Endothelial cell of umbilical vein (primary cell): ENCODE results near the gene INSRR. TPM values are rescaled to one million over a fixed set of nuclear protein-coding genes. Genes with fewer than 3 reads are reported as not detected.

Experiments used
- BruUV-seq: library from RNA; stranded (reverse); fragments of 400-500 nt; replicated peaks from 2 replicates; lab custom pipeline; 2021; lab: Mats Ljungman, UMichigan
- CTCF ChIA-PET: fragments of 300-600, 350-600 bp; sonication (Branson Sonifier 250); formaldehyde crosslinking; loops from one replicate; lab custom pipeline; 2021; ENCODE audit warnings: antibody characterized with exemption, inconsistent platforms; lab: Charles Lee
- POLR2A ChIA-PET: fragments of 300-600, 350-600 bp; sonication (Branson Sonifier 250); formaldehyde crosslinking; loops from one replicate; lab custom pipeline; 2021; ENCODE audit warnings: antibody characterized with exemption, inconsistent platforms; lab: Charles Lee
- DNase-seq: peaks from one replicate; pipeline ENCODE4 v3.0.0-alpha.2; 2011; ENCODE audit warnings: low read depth, low spot score
- FAIRE-seq: peaks from 2 replicates; lab custom pipeline; 2011; peaks lifted over from hg19 to GRCh38; lab: Jason Lieb, UNC
- H2AFZ ChIP-seq: 2 replicates; pipeline ENCODE4 v1.6.0; 2012; ENCODE audit warnings: low read depth, low read length, control low read depth, inconsistent platforms
- H3K27ac ChIP-seq: 2 replicates; pipeline ENCODE4 v1.5.1; 2011; ENCODE audit warnings: low read depth, mild to moderate bottlenecking, control low read depth, low read length, moderate library complexity; ENCODE audit not compliant: insufficient read depth
- H3K27me3 ChIP-seq, 2 experiments: 2 replicates each; pipeline versions ENCODE4 v1.6.0 to v1.6.1; 2011; ENCODE audit warnings: low read length in 2 of 2, mixed read lengths in 1 of 2; ENCODE audit not compliant: control insufficient read depth in 2 of 2, insufficient read depth in 2 of 2
- H3K36me3 ChIP-seq, 2 experiments: 2 replicates in 1 of 2; 3 replicates in 1 of 2; pipeline ENCODE4 v1.5.1; 2011; ENCODE audit warnings: low read length in 2 of 2, mild to moderate bottlenecking in 1 of 2, moderate library complexity in 1 of 2; ENCODE audit not compliant: control insufficient read depth in 2 of 2, insufficient read depth in 2 of 2; ENCODE audit errors: extremely low read depth in 1 of 2
- H3K4me1 ChIP-seq: 3 replicates; pipeline ENCODE4 v1.5.1; 2011; ENCODE audit warnings: mild to moderate bottlenecking, low read length; ENCODE audit not compliant: control insufficient read depth, insufficient read depth; ENCODE audit errors: extremely low read depth
- H3K4me2 ChIP-seq: 2 replicates; pipeline ENCODE4 v1.6.1; 2011; ENCODE audit warnings: low read length, control low read depth, mixed read lengths; ENCODE audit not compliant: insufficient read depth
- H3K4me3 ChIP-seq, 3 experiments: fragments of 200-600 bp in 1 of 3; sonication (generic), shearing (Covaris generic) in 1 of 3; replicated peaks in 1 of 3; 2 replicates each; pipeline ENCODE4 v1.5.1; 2011 to 2016; ENCODE audit warnings: control low read depth in 3 of 3, low read length in 3 of 3, mild to moderate bottlenecking in 2 of 3, inconsistent platforms in 1 of 3, low read depth in 1 of 3, moderate library complexity in 1 of 3; ENCODE audit not compliant: insufficient read depth in 1 of 3
- H3K79me2 ChIP-seq: 2 replicates; pipeline ENCODE4 v1.6.0; 2012; ENCODE audit warnings: low read length, inconsistent platforms; ENCODE audit not compliant: control insufficient read depth, insufficient read depth
- H3K9ac ChIP-seq: replicated peaks from 2 replicates; pipeline ENCODE3; 2011; ENCODE audit warnings: low read length, control low read depth; ENCODE audit not compliant: insufficient read depth; ENCODE audit errors: extremely low read depth
- H3K9me1 ChIP-seq: replicated peaks from 3 replicates; pipeline ENCODE4 v1.6.0; 2011; ENCODE audit warnings: mild to moderate bottlenecking, low read length; ENCODE audit not compliant: control insufficient read depth, insufficient read depth; ENCODE audit errors: extremely low read depth
- H3K9me3 ChIP-seq: replicated peaks from 2 replicates; pipeline ENCODE4 v1.5.1; 2012; ENCODE audit warnings: low read length, inconsistent platforms; ENCODE audit not compliant: control insufficient read depth, insufficient read depth
- H4K20me1 ChIP-seq: replicated peaks from 2 replicates; pipeline ENCODE3; 2011; ENCODE audit warnings: mild to moderate bottlenecking, low read length; ENCODE audit not compliant: control insufficient read depth, insufficient read depth; ENCODE audit errors: extremely low read depth
- EZH2 ChIP-seq: IDR thresholded peaks from 2 replicates; pipeline ENCODE4 v1.6.1; 2012; ENCODE audit warnings: borderline replicate concordance, low read depth, mild to moderate bottlenecking, moderate library complexity, low read length, inconsistent platforms; ENCODE audit not compliant: severe bottlenecking
- FOS ChIP-seq: IDR thresholded peaks from 2 replicates; pipeline ENCODE4 v1.6.1; 2011; ENCODE audit warnings: mild to moderate bottlenecking, low read length, moderate library complexity, borderline replicate concordance; ENCODE audit not compliant: insufficient read depth
- GATA2 ChIP-seq: IDR thresholded peaks from 2 replicates; pipeline ENCODE4 v1.7.0; 2011; ENCODE audit warnings: low read depth, mild to moderate bottlenecking, moderate library complexity, mixed read lengths, low read length; ENCODE audit not compliant: insufficient read length, insufficient read depth
- JUN ChIP-seq: IDR thresholded peaks from 2 replicates; pipeline ENCODE4 v1.6.1; 2011; ENCODE audit warnings: borderline replicate concordance, low read depth; ENCODE audit not compliant: insufficient read length, insufficient read depth
- MYC ChIP-seq: IDR thresholded peaks from one replicate; pipeline ENCODE4 v1.6.1; 2011; ENCODE audit warnings: mild to moderate bottlenecking, low read depth, low read length
- POLR2A ChIP-seq: IDR thresholded peaks from 2 replicates; pipeline ENCODE4 v1.6.1; 2012; ENCODE audit warnings: low read depth, mild to moderate bottlenecking, control low read depth, low read length
- POLR2AphosphoS5 ChIP-seq: IDR thresholded peaks from 2 replicates; pipeline ENCODE4 v1.6.1; 2012; ENCODE audit warnings: low read depth, mild to moderate bottlenecking, control low read depth, low read length, moderate library complexity; ENCODE audit not compliant: insufficient read depth
- dilution Hi-C: fragments of 300-500 bp; cut with MboI; formaldehyde crosslinking; loops from one replicate; pipeline ENCODE4 v1.15.0; 2019; ENCODE audit warnings: low sequenced_read_pairs; ENCODE audit not compliant: extremely low pct_ligation_motif_present
- intact Hi-C: fragments of 100-400 bp; cut with micrococcal nuclease; formaldehyde crosslinking; loops from one replicate; pipeline ENCODE4 v1.10.0; 2022
- polyA plus RNA-seq, 4 experiments: library from polyadenylated mRNA; depleted of rRNA in 3 of 4; stranded (reverse) in 3 of 4; unstranded in 1 of 4; fragments of >200 nt; gene quantifications; 2 replicates each; pipeline versions ENCODE4 v1.2.1 to v1.2.3, GENCODE V29; 2011 to 2012; ENCODE audit warnings: missing spikeins in 1 of 4
- total RNA-seq: library from RNA; stranded (reverse); gene quantifications from 2 replicates; pipeline ENCODE4 v1.2.3, GENCODE V29; 2021
- TF ChIP-seq, protein P1 (sequence below), 2 donors: IDR thresholded peaks; 1 replicate in 1 of 2; 2 replicates in 1 of 2; pipeline ENCODE4 v1.5.1; 2011; ENCODE audit warnings: low read length in 2 of 2, mild to moderate bottlenecking in 2 of 2, moderate library complexity in 2 of 2, control low read depth in 1 of 2, inconsistent platforms in 1 of 2, low read depth in 1 of 2; ENCODE audit not compliant: insufficient read depth in 1 of 2; ENCODE audit errors: extremely low read depth in 1 of 2
- TF ChIP-seq, protein P2 (sequence below): IDR thresholded peaks from 2 replicates; pipeline ENCODE4 v1.6.1; 2011; ENCODE audit not compliant: insufficient read depth, insufficient read length

The INSRR gene
- total and polyA plus RNA-seq, 2 donors (not counting 3 experiments of a cell fraction or from before 2014, with no cell fraction given), result not detected

DNA sequence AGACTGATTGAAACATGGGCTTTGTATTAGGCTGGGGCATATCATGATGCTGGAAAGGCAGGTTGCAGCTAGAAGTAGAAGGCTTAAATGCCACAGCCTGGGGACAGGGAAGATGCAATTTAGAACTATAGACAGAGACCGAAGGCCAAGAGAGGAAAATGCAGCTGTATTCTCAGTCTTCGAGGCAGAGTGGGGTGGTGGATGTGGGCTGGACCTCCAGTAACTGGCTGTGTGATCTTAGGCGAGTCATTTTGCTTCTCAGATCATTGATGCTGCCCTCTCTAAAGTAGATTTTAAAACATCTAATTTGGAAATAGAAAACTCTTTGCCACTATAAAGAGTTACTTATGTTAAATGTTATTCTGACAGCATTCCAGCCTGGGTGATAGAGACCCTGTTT is 24.6 kb downstream of the INSRR start:
- H3K27me3 ChIP-seq, result peaks cover 40 to 52% of the 10 kb centered on the region in 2 experiments

More for the DNA sequence above, 24.6 kb downstream of the INSRR start:
- Histone ChIP-seq H3K4me3 (no peak overlapping the region), H3K4me1 (no peaks in the 10 kb centered on the region), H4K20me1 (no peaks in the 10 kb centered on the region), H3K9me1 (no peaks in the 10 kb centered on the region), H3K4me2 (no peak overlapping the region), H3K79me2 (no peaks in the 10 kb centered on the region), H2AFZ (no peak overlapping the region), H3K9me3 (no peaks in the 10 kb centered on the region), H3K27ac (no peak overlapping the region), H3K36me3 (no peaks in the 10 kb centered on the region), H3K9ac (no peak overlapping the region)
- DNase-seq (no peak), FAIRE-seq (no peak)
- CTCF ChIA-PET, result interaction anchor here (1.3 to 1.8 kb wide), 4 partner anchors 38 to 108 kb away, joined by 3 to 6 read pairs (median 3); no protein-coding TSS in a partner anchor
- POLR2A ChIA-PET, result no interaction called here
- BruUV-seq, result no TSS peak
- dilution Hi-C loops (no loop called here), intact Hi-C loops (no loop called here)
- TF ChIP-seq, protein P1, sequence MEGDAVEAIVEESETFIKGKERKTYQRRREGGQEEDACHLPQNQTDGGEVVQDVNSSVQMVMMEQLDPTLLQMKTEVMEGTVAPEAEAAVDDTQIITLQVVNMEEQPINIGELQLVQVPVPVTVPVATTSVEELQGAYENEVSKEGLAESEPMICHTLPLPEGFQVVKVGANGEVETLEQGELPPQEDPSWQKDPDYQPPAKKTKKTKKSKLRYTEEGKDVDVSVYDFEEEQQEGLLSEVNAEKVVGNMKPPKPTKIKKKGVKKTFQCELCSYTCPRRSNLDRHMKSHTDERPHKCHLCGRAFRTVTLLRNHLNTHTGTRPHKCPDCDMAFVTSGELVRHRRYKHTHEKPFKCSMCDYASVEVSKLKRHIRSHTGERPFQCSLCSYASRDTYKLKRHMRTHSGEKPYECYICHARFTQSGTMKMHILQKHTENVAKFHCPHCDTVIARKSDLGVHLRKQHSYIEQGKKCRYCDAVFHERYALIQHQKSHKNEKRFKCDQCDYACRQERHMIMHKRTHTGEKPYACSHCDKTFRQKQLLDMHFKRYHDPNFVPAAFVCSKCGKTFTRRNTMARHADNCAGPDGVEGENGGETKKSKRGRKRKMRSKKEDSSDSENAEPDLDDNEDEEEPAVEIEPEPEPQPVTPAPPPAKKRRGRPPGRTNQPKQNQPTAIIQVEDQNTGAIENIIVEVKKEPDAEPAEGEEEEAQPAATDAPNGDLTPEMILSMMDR (IDR thresholded peaks at IDR 0.05; ENCODE audit: extremely low read depth in 1 of 2, insufficient read depth in 1 of 2, low read depth in 1 of 2, low read length in 2 of 2), result no peak
- TF ChIP-seq POLR2AphosphoS5 (no peak), MYC (no peak), GATA2 (no peak), FOS (no peak), POLR2A (no peak), JUN (no peak), EZH2 (no peak)
- TF ChIP-seq, protein P2, sequence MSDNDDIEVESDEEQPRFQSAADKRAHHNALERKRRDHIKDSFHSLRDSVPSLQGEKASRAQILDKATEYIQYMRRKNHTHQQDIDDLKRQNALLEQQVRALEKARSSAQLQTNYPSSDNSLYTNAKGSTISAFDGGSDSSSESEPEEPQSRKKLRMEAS, result no peak
